ENCODE results near the gene NEURL4.
A peak's percentile ranks its signal among the peaks of the same experiment; 100 is the strongest.

Gene NEURL4

DNA sequence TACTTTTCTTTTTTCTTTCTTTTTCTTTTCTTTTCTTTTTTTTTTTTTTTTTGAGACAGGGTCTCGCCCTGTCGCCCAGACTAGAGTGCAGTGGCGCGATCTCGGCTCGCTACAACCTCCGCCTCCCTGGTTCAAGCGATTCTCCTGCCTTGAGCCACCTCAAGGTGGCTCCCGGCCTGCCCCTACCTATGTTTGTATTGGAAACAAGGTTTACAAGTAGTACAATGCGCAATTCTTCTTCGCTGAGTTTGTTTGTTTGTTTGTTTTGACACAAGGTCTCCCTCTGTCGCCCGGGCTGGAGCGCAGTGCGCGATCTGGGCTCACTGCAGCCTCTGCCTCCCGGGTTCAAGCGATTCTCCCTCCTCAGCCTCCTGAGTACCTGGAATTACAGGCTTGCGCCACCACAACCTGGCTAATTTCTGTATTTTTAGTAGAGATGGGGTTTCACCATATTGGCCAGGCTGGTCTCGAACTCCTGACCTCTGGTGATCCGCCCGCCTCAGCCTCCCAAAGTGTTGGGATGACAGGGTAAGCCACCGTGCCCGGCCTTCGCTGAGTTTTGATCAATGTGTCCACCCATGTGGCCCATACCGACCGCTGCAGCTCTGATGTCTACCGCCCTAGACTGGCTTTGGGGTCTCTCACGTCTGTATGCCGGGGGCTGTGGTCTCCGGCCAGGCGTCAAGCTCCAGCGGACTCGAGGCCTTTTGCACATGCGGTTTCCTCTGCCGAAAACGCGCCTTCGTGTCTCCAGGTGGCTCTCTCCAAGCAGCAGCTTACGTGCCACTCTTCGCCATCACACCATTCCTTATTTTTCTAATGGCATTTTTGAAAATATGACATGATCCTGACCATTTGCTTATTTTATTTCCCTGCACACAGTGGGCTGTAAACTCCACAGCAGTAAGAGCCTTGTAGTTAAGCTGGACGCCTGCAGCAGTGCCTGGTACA lies 33.6 kb downstream of the NEURL4 start:
- no peak for FAIRE-seq

DNA sequence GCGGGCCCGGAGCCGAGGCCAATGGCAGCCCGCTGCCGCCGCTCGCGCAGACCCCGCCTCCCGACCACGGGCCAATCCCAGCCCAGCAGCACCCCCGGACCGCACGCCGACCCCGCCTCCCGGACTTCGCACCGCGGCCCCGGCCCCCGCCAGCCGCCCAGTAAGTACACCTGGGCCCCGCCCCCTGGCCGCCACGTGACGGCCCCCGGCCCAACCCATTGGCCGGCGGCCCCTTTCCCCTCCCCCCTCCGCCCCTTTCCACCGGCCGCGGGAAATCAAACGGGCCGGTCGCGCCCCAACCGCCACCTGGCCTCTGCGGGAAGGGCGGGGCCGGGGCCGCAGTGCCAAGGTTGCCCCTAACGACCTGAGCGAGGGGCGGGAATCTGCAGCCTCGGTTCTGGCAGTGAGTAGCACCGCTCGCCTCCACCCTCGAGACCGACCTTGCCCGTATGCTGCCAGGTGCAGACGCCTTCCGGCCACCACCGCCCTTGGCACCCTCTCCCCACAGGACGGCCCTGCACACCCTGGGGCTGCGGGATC lies 34.5 kb downstream of the NEURL4 start, which contains the start of gene YBX2:
YBX2 (minus strand) TSS at position 26 of the 540 bp plus-strand sequence. CDS start 139 bp downstream, outside the sequence.
- no peak for FAIRE-seq

DNA sequence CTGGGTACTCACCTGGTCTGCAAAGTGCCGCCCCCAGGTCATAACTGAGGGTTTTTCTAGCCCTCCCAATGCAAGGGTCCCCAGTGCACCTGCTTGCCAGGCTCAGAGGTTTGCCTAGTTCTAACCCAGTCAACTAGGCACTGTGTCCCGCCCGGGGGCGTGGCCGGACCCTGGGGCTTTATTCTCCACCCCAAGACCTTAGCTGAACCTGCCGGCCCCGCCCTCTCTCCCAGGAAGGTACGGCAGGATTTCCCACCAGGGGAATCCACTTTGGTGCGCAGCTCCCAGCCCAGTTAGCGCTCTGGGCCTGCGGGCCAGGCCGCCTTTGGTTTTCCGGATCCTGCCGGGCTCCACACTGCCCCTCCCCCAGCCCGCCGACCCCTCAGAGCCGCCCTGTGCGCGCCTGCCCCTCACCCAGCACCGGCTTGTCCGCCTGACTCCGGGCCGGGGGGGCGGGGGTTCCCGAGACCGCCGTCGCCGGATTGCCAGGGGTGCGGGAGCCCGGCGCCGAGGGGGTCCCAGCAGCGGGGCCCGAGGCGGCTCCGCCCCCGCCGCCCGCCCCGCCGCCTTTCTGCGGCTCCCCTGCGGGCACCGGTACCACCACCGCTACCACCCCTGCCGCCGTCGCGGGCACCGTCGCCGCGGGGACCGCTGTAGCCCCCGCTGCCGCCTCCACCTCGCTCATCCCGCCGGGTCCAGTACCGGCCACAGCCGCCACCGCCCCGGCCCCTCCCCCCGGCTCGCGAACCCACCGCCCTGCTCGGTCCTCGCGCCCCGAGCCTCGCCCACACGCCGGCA lies 35.1 kb downstream of the NEURL4 start:
- FAIRE-seq = no peak

DNA sequence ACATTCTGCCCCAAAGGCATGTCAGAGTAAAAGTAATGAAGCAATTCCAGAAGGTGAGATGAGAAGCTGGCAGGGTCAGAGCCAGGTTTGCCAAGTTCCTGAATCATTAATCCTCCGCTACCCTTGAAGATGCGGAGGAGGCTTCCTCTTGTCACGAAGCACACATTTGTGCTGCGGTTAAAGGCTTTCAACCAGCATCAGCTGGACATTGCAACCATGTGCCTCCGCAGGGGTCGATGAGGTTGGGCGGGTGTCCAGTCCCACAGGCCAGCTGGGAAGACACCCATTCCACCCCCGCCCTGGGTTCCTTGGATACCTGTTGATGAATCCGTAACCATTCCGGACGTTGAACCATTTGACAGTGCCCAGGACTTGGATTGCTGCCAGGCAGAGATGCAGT lies 36.0 kb downstream of the NEURL4 start:
- FAIRE-seq = no peak

DNA sequence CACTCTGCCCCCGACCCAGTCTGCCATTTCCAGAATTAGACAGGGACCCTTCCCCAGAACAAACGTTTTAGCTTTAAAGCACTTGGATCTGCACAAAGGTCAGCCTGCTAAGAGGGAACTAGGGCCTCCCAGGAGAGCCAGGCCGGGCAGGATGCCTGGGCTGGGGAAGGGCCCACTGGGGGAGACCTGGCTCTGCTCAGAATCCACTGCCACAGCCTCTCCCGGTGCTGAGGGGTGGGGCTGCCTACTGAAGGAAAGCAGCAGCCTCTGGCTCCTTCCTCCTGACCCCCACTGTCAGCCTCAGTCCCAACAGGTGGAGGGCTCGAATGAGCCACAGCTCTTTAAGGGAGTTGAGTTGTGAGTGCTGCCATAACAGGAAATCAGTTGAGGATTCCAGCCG lies 36.4 kb downstream of the NEURL4 start:
- FAIRE-seq = no peak

DNA sequence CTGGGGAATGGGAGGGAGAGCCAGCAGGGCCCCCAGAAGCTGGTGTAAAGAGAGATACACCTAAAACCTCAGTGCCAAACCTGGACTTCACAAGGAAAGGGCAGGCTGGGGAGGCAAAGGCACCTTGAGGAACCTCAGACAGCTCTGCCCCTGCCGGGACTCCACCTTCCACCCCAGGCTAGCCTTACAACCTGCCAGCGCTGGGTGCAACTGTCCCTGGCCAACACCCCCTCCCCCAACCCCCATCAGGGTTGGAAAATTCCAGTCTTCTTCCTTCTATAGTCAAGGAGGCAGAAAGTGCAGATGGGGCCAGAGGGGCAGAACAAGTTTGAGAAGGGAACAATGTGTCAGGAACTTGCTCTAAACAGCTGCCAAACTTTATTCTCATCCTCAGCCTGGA lies 36.9 kb downstream of the NEURL4 start:
- no peak for FAIRE-seq

DNA sequence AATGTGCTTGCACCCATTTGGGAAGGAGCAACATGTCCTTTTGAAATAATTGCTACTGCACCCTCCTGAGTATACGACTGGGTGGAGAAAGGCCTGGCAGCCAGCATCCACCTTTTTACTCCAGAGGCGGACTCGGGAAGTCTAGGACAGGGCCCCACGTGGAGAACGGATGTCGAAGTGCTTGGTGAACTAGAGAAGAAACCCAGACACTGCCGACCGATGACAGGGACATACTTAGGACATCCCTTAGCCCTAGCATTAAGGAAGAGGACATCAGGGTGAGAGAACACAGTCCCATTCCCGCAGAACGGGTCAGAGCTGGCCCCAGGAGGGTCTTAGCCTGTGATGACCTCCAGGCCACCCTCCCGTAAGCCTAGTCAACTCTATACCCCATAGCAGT lies 38.5 kb downstream of the NEURL4 start:
- FAIRE-seq = no peak

DNA sequence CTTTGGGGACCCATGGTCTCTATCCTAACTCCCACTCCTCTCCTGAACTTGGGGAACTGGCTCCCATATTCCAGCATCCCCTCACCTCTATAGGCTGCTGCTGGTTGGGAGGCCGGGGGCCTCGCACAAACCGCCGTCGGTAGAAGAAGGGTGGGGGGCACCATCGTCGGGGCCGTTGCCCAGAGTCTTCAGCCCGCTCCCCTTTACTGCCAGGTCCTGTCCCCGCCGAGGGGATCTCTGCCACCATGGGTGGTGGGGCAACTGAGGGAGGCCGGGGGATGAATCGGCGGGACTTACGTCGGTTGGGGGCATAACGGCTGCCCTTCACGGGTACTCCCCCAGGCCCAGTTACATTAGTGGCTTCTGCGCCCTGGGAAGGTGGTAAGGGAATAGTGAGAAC lies 39.0 kb downstream of the NEURL4 start:
- FAIRE-seq = no peak

DNA sequence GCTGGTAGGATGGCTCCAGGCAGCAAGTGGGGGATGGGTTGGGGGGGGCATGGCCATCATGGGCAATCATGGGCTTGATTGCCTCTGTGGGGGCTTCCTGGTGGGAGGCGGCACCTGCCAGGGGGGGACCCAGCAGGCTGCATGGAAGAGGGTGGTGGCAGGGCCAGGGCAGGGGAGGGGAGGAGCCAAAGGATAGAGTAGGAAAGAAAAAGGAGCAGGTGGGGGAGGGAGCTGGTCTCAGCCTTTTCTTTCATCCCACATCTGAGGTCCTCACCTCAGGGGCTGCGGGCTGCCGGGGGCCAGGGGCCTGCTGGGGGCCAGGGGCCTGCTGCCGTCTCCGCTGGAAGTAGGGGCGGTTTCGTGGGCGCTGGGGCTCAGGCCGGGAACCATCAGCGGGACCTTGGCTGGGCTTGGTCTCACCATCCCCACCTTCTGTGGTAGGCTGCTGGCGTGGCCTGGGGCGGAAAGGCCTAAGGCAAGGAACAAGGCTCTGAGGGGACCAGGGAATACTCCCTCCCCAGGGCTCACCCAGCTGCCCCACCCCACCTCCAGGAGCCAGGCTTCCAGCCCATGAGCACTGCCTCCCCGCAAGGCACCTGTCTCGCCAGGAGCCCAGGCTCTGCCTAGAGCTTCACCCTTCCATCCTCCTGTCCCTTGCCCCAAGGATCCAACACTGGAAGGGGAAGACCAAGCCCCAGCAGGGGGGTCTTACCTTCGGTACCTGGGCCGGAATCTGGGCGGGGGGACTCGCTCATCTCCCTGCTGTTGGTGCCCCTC lies 39.7 kb downstream of the NEURL4 start:
- FAIRE-seq = no peak

DNA sequence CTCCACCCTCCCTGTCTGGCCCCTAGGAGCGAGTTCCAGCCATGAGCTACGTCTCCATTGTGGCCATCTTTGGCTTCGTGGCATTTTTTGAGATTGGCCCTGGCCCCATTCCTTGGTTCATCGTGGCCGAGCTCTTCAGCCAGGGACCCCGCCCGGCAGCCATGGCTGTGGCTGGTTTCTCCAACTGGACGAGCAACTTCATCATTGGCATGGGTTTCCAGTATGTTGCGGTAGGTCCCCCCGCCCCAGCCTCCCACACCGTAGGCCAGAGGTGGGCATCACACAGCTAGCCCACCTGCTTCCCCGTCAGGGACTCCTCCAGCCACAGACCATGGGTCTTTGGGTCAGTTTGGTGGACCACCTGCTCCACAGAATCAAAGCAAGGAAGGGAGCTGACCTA lies 43.5 kb downstream of the NEURL4 start:
- no peak for FAIRE-seq

DNA sequence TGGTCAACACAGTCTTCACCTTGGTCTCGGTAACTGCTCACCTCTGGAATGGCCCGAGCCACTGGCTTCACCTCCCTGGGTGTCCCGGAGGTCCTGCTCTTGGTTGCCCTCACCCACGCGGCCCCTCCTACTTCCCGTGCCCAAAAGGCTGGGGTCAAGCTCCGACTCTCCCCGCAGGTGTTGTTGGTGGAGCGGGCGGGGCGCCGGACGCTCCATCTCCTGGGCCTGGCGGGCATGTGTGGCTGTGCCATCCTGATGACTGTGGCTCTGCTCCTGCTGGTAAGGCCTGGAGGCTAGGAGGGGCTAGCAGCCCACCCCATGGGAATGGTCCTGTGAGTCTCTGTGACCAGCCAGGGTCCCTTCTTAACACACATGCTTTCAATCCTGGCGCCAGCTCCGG lies 44.2 kb downstream of the NEURL4 start:
- FAIRE-seq = no peak

DNA sequence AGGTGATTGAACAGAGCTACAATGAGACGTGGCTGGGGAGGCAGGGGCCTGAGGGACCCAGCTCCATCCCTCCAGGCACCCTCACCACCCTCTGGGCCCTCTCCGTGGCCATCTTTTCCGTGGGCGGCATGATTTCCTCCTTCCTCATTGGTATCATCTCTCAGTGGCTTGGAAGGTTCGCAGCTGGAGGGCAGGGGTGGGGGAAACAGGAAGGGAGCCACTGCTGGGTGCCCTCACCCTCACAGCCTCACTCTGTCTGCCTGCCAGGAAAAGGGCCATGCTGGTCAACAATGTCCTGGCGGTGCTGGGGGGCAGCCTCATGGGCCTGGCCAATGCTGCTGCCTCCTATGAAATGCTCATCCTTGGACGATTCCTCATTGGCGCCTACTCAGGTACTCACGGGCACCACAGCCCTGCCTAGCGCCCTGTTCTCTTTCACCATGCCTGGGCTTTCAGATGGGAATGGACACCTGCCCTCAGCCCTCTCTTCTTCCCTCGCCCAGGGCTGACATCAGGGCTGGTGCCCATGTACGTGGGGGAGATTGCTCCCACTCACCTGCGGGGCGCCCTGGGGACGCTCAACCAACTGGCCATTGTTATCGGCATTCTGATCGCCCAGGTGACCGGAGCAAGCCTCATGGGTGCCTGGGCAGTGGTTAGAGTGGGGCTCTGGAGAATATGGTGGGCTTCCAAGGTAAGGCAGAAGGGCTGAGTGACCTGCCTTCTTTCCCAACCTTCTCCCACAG lies 45.5 kb downstream of the NEURL4 start:
- FAIRE-seq = no peak

DNA sequence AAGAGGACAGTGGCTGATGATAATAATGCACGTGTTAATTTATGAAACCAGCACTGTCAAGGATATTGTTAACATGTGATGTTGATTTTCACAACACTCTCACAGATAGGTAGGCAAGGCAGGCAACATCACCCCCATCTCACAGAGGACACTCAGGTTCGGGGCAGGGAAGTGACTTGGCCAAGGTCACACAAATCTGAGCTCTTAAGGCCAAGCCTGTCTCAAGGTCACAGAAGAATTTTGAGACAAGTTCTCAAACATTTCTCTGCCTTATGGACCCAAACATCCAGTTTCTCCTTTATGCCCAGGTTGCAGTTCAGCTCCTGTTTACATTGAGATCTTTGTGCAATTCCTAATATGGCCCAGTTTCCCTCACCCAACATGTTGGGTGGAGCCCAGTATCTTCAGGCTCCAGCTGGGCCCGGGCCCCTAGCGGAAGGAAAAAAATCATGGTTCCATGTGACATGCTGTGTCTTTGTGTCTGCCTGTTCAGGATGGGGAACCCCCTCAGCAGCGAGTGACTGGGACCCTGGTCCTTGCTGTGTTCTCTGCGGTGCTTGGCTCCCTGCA lies 46.3 kb downstream of the NEURL4 start:
- FAIRE-seq = no peak

DNA sequence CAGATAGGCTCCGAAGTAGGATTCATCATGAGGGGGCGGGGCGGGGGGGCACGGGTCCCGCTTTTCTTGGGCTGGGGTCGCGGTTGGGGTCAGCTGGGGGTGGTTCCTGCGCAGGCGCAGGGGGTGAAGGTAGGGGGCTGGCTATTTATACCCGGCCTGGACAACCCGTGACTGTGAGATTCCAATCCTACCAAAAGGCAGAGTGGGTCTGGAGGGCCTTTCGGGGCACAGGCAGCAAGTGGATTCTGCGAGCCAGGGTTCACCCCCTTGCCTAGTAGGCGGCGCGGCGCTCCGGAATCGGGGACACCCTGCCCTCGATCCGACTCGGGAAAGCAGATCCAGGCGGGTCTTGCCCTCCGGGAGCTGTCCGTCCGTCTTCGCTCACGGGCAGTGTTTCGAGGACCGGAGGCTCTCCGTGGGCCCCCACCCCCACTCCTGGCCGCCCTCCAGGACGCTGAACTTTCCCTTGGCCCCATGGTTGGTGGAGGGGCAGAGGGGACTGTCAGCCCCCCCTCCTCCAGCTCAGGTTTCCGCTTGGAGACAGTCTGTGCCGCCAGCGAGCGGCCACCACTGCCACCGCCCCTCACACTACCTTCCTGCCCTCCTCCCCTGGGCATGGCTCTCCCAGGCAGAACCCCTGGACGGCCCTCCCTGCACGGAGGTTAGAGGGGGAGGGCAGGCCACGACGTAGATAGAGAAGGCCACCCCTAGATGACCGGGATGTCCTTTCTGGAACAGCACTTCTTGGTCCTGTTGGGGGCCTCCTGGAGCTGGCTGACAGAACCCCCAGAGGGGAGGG lies 47.0 kb downstream of the NEURL4 start:
- no peak for FAIRE-seq

DNA sequence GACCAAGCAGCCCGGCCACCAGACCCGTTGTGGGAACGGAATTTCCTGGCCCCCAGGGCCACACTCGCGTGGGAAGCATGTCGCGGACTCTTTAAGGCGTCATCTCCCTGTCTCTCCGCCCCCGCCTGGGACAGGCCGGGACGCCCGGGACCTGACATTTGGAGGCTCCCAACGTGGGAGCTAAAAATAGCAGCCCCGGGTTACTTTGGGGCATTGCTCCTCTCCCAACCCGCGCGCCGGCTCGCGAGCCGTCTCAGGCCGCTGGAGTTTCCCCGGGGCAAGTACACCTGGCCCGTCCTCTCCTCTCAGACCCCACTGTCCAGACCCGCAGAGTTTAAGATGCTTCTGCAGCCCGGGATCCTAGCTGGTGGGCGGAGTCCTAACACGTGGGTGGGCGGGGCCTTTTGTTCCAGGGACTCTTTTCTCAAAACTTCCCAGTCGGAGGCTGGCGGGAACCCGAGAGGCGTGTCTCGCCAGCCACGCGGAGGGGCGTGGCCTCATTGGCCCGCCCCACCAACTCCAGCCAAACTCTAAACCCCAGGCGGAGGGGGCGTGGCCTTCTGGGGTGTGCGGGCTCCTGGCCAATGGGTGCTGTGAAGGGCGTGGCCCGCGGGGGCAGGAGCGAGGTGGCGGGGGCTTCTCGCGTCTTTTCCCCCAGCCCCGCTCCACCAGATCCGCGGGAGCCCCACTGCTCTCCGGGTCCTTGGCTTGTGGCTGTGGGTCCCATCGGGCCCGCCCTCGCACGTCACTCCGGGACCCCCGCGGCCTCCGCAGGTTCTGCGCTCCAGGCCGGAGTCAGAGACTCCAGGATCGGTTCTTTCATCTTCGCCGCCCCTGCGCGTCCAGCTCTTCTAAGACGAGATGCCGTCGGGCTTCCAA lies 47.8 kb downstream of the NEURL4 start, which contains the start of gene SLC2A4:
SLC2A4 (plus strand) TSS at position 645 of the 879 bp plus-strand sequence; CDS start at position 862, 217 bp downstream.
- peak; percentile 90 for FAIRE-seq

DNA sequence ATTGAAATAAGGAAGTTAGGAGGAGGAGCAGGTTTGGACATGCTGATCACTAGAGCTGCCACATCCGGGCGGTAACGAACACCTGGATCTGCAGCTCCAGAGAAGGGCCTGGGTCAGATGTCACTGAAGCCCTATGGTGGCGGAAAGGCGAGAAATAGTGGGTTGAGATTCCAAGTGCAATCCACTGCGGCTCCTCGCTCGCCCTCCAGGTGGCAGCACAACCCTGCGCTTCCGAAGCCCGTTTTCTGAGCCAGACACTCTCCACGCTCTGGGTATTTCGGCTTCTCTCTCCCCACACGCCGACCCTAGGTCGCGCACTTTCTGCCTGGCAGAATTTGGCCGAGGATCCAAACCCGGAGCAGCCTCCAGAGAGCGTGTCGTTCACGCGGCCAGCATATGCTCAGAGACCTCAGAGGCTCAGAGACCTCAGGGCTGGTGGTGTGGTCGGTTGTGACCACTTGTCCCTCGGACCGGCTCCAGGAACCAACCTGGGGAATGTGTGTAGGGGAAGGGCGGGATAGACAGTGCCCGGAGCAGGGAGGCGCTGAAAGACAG lies 48.5 kb downstream of the NEURL4 start:
- peak; percentile 15 for FAIRE-seq

DNA sequence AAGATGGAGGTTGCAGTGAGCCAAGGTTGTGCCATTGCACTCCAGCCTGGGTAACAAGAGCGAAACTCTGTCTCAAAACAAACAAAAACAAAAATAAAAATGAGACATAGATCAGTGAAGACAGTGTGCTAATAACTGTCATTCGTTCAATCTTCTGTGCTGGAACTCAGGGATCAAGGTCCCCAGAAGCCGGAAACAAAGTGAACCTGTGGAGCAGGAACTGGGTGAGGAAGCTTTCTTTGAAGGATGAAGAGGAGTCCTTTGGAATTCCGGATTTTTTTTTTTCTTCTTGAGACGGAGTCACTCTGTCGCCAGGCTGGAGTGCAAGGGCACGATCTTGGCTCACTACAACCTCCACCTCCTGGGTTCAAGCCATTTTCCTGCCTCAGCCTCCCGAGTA lies 49.7 kb downstream of the NEURL4 start:
- no peak for FAIRE-seq

DNA sequence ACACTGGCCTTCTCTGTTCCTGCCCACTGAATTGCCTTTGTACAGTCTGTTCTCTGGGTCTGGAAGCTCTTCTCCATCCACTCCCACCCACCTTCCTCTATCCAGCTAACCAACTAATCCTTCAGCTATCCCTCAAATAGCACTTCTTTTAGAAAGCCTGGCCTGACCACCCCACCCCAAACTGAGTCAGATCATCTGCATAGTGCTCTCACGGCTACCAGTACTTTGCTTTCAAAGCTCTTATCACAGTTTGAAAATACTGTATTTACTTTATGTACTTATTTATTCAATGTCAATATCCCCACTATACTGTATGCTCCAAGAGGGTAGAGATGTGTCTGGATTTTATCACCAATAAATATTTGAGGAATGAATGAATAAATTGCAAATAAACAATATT lies 62.4 kb downstream of the NEURL4 start:
- FAIRE-seq = no peak

Measured in TTC549 (cell line).